RPMI7951 (cell line): Measurements from ENCODE around the gene CRYGA. TPM values are rescaled to one million over a fixed set of nuclear protein-coding genes. Genes with fewer than 3 reads are reported as not detected.
"Not testable (repeated sequence)": the region's sequence is repeated elsewhere in the genome, so short reads cannot be mapped to it uniquely, and the experiment has no call there.

Source experiments
- DNase-seq: peaks from one replicate; pipeline ENCODE4 v3.0.0-alpha.2; 2012; ENCODE audit warnings: low read depth
- total RNA-seq: library from RNA; depleted of rRNA; stranded (reverse); fragments of >200 nt; shearing (Covaris generic); gene quantifications from 2 replicates; pipeline ENCODE4 v1.2.3, GENCODE V29; 2014; rRNA removed

Gene CRYGA
- total RNA-seq, 1 experiment from 2014 or later = not detected

- DNase-seq = no peak
Observed at GRCh38 chr2:208127090-208127489, 36.3 kb downstream of the CRYGA start.

DNA sequence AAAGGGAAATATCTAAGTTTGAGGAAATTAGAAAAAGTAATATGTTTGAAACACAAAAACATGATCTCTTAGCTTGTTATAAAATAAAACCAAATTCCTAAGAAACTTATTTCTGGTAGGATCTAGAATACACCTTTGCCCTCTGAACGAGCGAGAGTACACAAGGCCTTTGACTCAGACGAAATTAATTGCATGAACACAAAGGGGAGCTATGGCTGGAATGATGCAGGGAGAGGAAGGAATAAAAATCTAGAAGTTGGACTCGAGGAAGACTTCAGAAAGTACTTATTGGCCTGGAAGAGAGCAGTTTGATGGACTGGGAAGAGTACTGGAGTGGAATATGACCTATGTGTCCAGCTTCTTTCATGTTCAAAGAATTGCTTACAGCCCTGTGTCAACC, 38.1 kb downstream of the CRYGA start:
- DNase-seq = no peak

DNA sequence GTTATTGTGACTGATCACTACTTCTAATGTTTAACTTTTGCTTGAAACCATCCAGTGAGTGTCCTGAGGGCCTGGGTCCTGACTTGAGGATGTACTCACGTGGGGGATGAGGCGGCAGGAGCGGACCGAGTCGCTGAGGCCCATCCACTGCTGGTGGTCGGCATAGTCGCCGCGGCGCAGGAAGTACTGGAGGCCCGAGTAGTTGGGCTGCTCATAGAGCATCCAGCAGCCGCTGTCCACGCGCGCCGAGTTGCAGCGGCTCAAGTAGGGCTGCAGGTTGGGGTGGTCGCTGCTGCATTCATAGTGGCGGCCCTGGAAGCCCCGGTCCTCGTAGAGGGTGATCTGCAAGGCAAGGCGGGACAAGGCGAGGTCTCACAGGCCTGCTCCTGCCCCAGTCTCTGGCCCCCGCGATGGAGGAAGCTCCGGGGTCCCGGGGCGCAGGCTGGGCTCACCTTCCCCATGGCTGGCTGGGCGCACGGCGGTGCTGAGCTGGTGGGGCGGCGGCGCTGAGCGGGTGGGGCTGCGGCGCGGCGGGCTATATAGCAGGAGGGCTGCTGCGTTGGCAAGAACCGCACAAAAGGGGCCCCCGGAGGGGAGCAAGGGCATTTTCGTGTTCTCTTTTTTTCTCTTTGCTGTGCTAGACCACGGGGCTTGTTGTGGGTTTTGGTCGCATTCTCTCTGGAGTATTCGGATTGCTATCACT, 39.2 kb downstream of the CRYGA start, which contains the start of gene CRYGD:
TSS of gene CRYGD (minus strand) at position 512 of the 703 bp plus-strand sequence. CDS start at position 461, 51 bp downstream.
- not testable (repeated sequence) for DNase-seq

GRCh38 chr2:208122248-208122647, 41.1 kb downstream of the CRYGA start:
- DNase-seq = no peak

- no peak for DNase-seq
Observed at GRCh38 chr2:208118918-208119317, 44.5 kb downstream of the CRYGA start.

- not testable (repeated sequence) for DNase-seq
Observed at GRCh38 chr2:208117390-208117789, 46.0 kb downstream of the CRYGA start.

DNA sequence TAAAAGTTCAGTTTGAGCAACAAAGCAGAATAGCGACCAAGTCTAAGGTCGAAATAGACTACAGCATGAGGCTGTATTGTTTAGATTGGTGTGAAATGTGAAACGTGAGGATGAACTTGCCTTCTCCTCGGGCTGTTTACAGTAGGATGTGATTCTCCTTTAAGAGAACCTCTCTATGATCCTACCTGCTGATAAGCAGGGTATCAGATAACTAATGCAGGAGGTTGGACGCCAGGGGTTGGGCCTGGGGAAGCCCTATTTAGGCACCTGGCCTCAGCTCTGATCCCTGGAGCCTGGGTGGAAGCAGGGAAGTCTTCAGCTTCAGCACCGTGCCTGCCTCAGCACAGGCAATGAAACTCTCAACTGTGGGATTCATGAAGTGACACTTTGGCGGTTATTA, 50.4 kb downstream of the CRYGA start:
- DNase-seq = no peak

DNA sequence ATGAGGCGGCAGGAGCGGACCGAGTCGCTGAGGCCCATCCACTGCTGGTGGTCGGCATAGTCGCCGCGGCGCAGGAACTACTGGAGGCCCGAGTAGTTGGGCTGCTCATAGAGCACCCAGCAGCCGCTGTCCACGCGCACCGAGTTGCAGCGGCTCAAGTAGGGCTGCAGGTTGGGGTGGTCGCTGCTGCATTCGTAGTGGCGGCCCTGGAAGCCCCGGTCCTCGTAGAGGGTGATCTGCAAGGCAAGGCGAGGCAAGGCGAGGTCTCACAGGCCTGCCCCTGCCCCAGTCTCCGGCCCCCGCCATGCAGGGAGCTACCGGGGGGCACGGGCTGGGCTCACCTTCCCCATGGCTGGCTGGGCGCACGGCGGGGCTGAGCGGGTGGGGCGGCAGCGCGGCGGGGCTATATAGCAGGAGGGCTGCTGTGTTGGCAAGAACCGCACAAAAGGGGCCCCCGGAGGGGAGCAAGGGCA, 51.1 kb downstream of the CRYGA start:
- DNase-seq = not testable (repeated sequence)

Other genes with a start within 250 kb of the CRYGA start
- 6.7 and 6.8 TPM in 2 replicates for gene PLEKHM3, start 138.1 kb downstream of the CRYGA start, total RNA-seq
- gene CRYGD, start 39.1 kb downstream of the CRYGA start, total RNA-seq = not detected in 2 replicates
- not detected in 2 replicates for gene CRYGC, start 33.8 kb downstream of the CRYGA start, total RNA-seq
- not detected in 2 replicates for gene CRYGB, start 17.4 kb downstream of the CRYGA start, total RNA-seq
- not detected in 2 replicates for gene C2orf80, start 26.4 kb upstream of the CRYGA start, total RNA-seq
- gene IDH1, start 91.5 kb upstream of the CRYGA start, total RNA-seq = 137 and 150 TPM in 2 replicates
- 23.1 and 23.8 TPM in 2 replicates for gene PIKFYVE, start 102.7 kb upstream of the CRYGA start, total RNA-seq
- gene PTH2R, start 243.2 kb upstream of the CRYGA start, total RNA-seq = not detected in 2 replicates